Uterus (tissue), 4 donors: ENCODE measurements around the gene DYNC1LI1. TPM values are rescaled to one million over a fixed set of nuclear protein-coding genes. Genes with fewer than 3 reads are reported as not detected.
A peak's percentile ranks its signal among the peaks of the same experiment; 100 is the strongest.
"Not testable (repeated sequence)": the region's sequence is repeated elsewhere in the genome, so short reads cannot be mapped to it uniquely, and the experiment has no call there.

ENCODE experiments used
- DNase-seq, 2 donors: peaks; one replicate each; pipeline ENCODE4 v3.0.0-alpha.2; 2019 to 2020
- H3K27ac ChIP-seq, 2 donors: fragments of 200-600 bp; sonication (generic); 1 replicate in 1 of 2; 2 replicates in 1 of 2; pipeline ENCODE4 v1.5.1; 2016 to 2018
- H3K27me3 ChIP-seq, 2 donors: fragments of 200-600 bp; sonication (generic); one replicate each; pipeline ENCODE4 v1.5.1; 2018 to 2019; ENCODE audit warnings: control low read depth in 1 of 2
- H3K36me3 ChIP-seq, 2 donors: fragments of 200-600 bp; sonication (generic); one replicate each; pipeline ENCODE4 v1.5.1; 2019; ENCODE audit warnings: control low read depth in 1 of 2
- H3K4me1 ChIP-seq, 2 donors: fragments of 200-600 bp; sonication (generic); one replicate each; pipeline ENCODE4 v1.5.1; 2018 to 2019; ENCODE audit warnings: control low read depth in 1 of 2
- H3K4me3 ChIP-seq, 2 donors: fragments of 200-600 bp; sonication (generic); 1 replicate in 1 of 2; 2 replicates in 1 of 2; pipeline ENCODE4 v1.5.1; 2018 to 2019; ENCODE audit warnings: mild to moderate bottlenecking in 1 of 2
- H3K9me3 ChIP-seq, 2 donors: fragments of 200-600 bp; sonication (generic); one replicate each; pipeline ENCODE4 v1.5.1; 2019; ENCODE audit warnings: control low read depth in 1 of 2
- POLR2A ChIP-seq, 2 donors: fragments of 450-650 bp; IDR thresholded peaks; one replicate each; pipeline ENCODE4 v1.6.1; 2016; ENCODE audit warnings: antibody characterized with exemption in 2 of 2, mild to moderate bottlenecking in 1 of 2, moderate library complexity in 1 of 2
- intact Hi-C: fragments of 100-400 bp; cut with DNase I; formaldehyde crosslinking; loops from one replicate; pipeline ENCODE4 v1.15.1; 2023; ENCODE audit warnings: low total_unique reads
- total RNA-seq, 4 donors: library from RNA; depleted of rRNA in 3 of 4; stranded (reverse); fragments of >200 nt in 3 of 4; gene quantifications; one replicate each; pipeline versions ENCODE4 v1.1.0 to v1.2.4, GENCODE V29; 2014 to 2023
- TF ChIP-seq, protein P1 (sequence below), 4 experiments: fragments of 200-600 bp in 2 of 4; fragments of 450-650 bp in 2 of 4; sonication (generic) in 2 of 4; IDR thresholded peaks; one replicate each; pipeline ENCODE4 v1.5.1; 2016 to 2019; ENCODE audit warnings: antibody characterized with exemption in 4 of 4, mild to moderate bottlenecking in 2 of 4, moderate library complexity in 1 of 4
- donor health status: DM: yes; HTN: yes; CAD: no.

DYNC1LI1 gene
- total RNA-seq, 4 donors from 2014 or later: 9.5 to 65.9 (median 41.0) TPM

DNA sequence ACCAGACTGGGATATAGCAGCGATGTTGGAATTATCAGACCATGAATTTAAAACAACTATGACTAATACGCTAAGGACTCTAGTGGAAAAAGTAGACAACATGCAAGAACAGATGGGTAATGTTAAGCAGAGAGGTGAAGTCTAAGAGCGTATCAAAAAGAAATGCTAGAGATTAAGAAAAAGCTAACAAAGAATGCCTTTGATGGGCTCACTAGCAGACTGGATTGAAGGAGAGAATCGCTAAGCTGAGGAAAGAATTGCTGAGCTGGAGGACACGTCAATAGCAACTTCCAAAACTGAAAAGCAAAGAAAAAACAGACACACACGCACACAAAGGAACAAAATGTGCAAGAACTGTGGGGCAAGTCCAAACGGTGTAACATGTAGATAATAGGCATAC lies 48.0 kb downstream of the DYNC1LI1 start:
- Histone ChIP-seq H3K27me3 (no peaks in the 10 kb centered on the region), H3K4me3 (no peak overlapping the region), H3K36me3 (no peaks in the 10 kb centered on the region), H3K27ac (no peak overlapping the region), H3K4me1 (no peaks in the 10 kb centered on the region), H3K9me3 (no peaks in the 10 kb centered on the region)
- no peak for DNase-seq
- intact Hi-C loops: no loop called here
- no peak for TF ChIP-seq POLR2A (IDR thresholded peaks at IDR 0.05)
- TF ChIP-seq, protein P1, sequence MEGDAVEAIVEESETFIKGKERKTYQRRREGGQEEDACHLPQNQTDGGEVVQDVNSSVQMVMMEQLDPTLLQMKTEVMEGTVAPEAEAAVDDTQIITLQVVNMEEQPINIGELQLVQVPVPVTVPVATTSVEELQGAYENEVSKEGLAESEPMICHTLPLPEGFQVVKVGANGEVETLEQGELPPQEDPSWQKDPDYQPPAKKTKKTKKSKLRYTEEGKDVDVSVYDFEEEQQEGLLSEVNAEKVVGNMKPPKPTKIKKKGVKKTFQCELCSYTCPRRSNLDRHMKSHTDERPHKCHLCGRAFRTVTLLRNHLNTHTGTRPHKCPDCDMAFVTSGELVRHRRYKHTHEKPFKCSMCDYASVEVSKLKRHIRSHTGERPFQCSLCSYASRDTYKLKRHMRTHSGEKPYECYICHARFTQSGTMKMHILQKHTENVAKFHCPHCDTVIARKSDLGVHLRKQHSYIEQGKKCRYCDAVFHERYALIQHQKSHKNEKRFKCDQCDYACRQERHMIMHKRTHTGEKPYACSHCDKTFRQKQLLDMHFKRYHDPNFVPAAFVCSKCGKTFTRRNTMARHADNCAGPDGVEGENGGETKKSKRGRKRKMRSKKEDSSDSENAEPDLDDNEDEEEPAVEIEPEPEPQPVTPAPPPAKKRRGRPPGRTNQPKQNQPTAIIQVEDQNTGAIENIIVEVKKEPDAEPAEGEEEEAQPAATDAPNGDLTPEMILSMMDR (IDR thresholded peaks at IDR 0.05): no peak

DNA sequence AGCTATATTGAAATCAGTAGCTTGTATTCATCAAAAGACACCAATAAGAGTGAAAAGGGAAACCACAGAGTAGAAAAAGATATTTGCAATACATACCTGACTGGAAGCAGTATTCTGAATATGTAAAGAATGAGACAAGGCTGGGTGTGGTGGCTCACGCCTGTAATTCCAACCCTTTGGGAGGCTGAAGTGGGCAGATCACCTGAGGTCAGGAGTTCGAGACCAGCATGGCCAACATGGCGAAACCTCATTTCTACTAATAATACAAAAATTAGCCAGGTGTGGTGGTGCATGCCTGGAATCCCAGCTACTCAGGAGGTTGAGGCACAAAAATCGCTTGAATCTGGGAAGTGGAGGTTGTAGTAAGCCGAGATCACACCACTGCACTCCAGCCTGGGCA lies 51.7 kb downstream of the DYNC1LI1 start:
- H3K9me3 ChIP-seq, H3K4me3 ChIP-seq, H3K36me3 ChIP-seq, H3K27ac ChIP-seq, H3K27me3 ChIP-seq, intact Hi-C loops, DNase-seq, H3K4me1 ChIP-seq: not testable (repeated sequence)

DNA sequence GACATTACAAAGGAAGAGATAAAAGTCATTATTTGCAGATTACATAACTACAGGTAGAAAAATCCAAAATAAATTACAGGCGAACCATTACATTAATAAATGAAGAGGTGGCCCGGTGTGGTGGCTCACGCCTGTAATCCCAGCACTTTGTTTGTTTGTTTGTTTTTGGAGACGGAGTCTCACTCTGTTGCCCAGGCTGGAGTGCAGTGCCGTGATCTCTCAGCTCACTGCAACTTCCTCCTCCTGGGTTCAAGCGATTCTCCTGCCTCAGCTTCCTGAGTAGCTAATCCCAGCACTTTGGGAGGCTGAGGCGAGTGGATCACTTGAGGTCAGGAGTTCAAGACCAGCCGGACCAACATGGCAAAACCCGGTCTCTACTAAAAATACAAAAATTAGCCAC lies 53.9 kb downstream of the DYNC1LI1 start:
- DNase-seq, H3K4me3 ChIP-seq, H3K9me3 ChIP-seq, H3K36me3 ChIP-seq, intact Hi-C loops, H3K27ac ChIP-seq, H3K4me1 ChIP-seq, H3K27me3 ChIP-seq: not testable (repeated sequence)

- no peak for DNase-seq
- H3K36me3 ChIP-seq: no peaks in the 10 kb centered on the region
- intact Hi-C loops: no loop called here
- no peak overlapping the region for H3K4me3 ChIP-seq
- no peak overlapping the region for H3K27ac ChIP-seq
- H3K27me3 ChIP-seq: no peaks in the 10 kb centered on the region
- H3K4me1 ChIP-seq: no peaks in the 10 kb centered on the region
- no peaks in the 10 kb centered on the region for H3K9me3 ChIP-seq
- TF ChIP-seq, protein P1 (IDR thresholded peaks at IDR 0.05): no peak
- TF ChIP-seq POLR2A (IDR thresholded peaks at IDR 0.05): no peak
These were observed 59.7 kb downstream of the DYNC1LI1 start for GRCh38 chr3:32511005-32511404.

- Histone ChIP-seq H3K27me3 (no peaks in the 10 kb centered on the region), H3K36me3 (no peaks in the 10 kb centered on the region), H3K27ac (no peak overlapping the region), H3K4me1 (no peaks in the 10 kb centered on the region), H3K4me3 (no peak overlapping the region), H3K9me3 (no peaks in the 10 kb centered on the region)
- peak; percentile 53 to 63 for DNase-seq
- intact Hi-C loops: no loop called here
- TF ChIP-seq, protein P1 (IDR thresholded peaks at IDR 0.05): peak; percentile 61 to 89 (median 72)
- TF ChIP-seq POLR2A (IDR thresholded peaks at IDR 0.05): no peak
These were observed 60.5 kb downstream of the DYNC1LI1 start for GRCh38 chr3:32510075-32510724.

DNA sequence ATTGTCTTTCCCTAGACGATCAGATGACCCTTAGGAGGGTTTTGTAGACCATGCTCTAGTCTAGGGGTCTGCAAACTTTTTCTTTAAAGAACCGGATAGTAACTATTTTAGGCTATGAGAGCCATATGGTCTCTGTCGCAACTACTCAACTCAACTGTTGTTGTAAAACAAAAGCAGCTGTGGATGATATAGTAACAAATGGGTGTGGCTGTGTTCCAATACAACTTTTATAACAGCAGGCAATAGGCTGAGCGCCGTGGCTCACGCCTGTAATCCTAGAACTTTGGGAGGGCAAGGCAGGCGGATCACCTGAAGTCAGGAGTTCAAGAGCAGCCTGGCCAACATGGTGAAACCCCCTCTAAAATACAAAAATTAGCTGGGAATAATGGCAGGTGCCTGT lies 61.9 kb downstream of the DYNC1LI1 start:
- Histone ChIP-seq H3K9me3 (no peaks in the 10 kb centered on the region), H3K4me1 (no peaks in the 10 kb centered on the region), H3K4me3 (no peak overlapping the region), H3K27me3 (no peaks in the 10 kb centered on the region), H3K27ac (no peak overlapping the region), H3K36me3 (no peaks in the 10 kb centered on the region)
- DNase-seq: no peak
- TF ChIP-seq, protein P1 (IDR thresholded peaks at IDR 0.05): no peak
- no peak for TF ChIP-seq POLR2A (IDR thresholded peaks at IDR 0.05)
- intact Hi-C loops: loop anchor here (10.0 kb wide), 1 partner anchor 156 kb away; no protein-coding TSS in a partner anchor
